Renal cortical epithelial cell (primary cell): Measurements from ENCODE around the gene LDB2. TPM values are rescaled to one million over a fixed set of nuclear protein-coding genes. Genes with fewer than 3 reads are reported as not detected.
A peak's percentile ranks its signal among the peaks of the same experiment; 100 is the strongest.

Experiments
- DNase-seq: peaks from one replicate; pipeline ENCODE4 v3.0.0-alpha.2; 2011; ENCODE audit warnings: low read depth
- total RNA-seq: library from RNA; depleted of rRNA; stranded (reverse); fragments of >200 nt; gene quantifications from 2 replicates; pipeline ENCODE4 v1.2.3, GENCODE V29; 2014

LDB2 gene
- total RNA-seq, 1 donor from 2014 or later, result 0.99 TPM

DNA sequence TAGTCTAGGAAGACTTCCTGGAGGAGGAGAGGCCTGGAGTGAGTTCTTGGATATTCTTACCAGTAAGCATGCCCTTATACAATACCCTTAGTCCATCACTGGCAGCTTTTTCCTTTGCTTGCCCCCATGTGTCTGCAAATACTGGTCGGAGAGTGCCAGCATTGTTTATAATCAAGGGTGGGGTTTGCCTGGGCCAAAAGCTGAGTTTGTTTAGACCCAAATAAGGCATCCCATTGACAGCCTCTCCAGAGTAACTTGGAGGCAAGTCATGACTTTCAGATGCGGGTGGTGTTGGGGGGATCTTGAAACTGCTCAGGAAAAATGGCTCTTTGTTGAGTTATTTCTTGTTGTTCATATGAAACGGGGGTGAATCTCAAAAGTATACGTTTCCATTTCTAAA, 413.7 kb downstream of the LDB2 start:
- DNase-seq, result no peak

DNA sequence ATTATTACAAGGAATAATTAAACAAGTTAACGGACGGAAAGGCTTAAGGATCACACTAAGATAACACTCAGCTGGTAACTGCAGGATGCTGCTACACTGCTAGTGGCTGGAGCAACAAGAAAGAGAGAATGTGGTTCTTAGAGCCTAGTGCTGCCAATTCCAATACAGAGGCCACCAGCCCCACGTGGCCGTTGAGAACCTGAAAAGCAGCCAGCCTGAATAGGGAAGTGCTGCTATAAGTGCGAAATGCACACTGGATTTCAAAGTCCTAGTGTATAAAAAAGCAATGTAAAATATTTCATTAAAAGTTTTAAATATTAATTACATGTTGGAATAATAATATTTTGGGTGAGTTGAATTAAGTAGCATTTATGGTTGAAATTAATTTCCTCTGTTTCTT, 414.9 kb downstream of the LDB2 start:
- DNase-seq, result no peak

GRCh38 chr4:16480011-16480410, 418.4 kb downstream of the LDB2 start:
- no peak for DNase-seq

GRCh38 chr4:16472537-16472936, 425.9 kb downstream of the LDB2 start:
- no peak for DNase-seq

- DNase-seq, result no peak
Measured at GRCh38 chr4:16467061-16467460, 431.4 kb downstream of the LDB2 start.

- peak; percentile 52 for DNase-seq
Measured at GRCh38 chr4:16466581-16466980, 431.9 kb downstream of the LDB2 start.

- peak; percentile 88 for DNase-seq
Measured at GRCh38 chr4:16464651-16465050, 433.8 kb downstream of the LDB2 start.

GRCh38 chr4:16462656-16463055, 435.8 kb downstream of the LDB2 start:
- DNase-seq, result no peak

- DNase-seq, result peak; percentile 76
Measured at GRCh38 chr4:16461362-16461761, 437.1 kb downstream of the LDB2 start.

DNA sequence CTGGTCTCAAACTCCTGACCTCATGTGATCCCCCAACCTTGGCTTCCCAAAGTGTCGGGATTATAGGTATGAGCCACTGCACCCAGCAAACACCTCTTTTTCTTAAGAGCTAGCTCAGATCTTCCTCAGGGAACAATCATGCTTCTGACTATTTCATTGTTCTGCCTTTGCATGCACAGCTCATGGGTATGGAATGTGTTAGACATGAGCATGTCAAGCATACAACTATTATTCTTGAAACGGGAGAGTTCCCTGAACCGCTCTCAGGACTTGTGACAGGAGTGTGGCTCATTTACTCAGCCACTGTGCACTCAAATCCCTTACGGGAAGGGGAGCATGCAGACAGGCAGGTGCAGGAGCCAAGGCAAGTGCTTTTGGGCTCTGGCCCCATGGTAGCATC, 440.5 kb downstream of the LDB2 start:
- DNase-seq, result peak; percentile 84
